Activated naive CD4-positive, alpha-beta T cell treated with anti-CD3 and anti-CD28 coated beads, Interleukin-2, amount 50 U/mL, for 16 hours (primary cell): ENCODE measurements around the gene PLA2R1.

Experiments
- DNase-seq: peaks from one replicate; pipeline ENCODE4 v3.0.0-alpha.2; 2020

Gene PLA2R1

GRCh38 chr2:159891917-159892730 lies 170.3 kb downstream of the PLA2R1 start:
- no peak for DNase-seq

- DNase-seq, result no peak
These were observed 171.2 kb downstream of the PLA2R1 start for GRCh38 chr2:159891267-159891588.

GRCh38 chr2:159890551-159891266 lies 171.7 kb downstream of the PLA2R1 start:
- DNase-seq, result no peak

GRCh38 chr2:159882130-159882745 lies 180.2 kb downstream of the PLA2R1 start:
- no peak for DNase-seq
